ENCODE data around the gene FKBP6.
"Not testable (repeated sequence)": the region's sequence is repeated elsewhere in the genome, so short reads cannot be mapped to it uniquely, and the experiment has no call there.

FKBP6 gene

GRCh38 chr7:73323434-73324080, 4.4 kb upstream of the FKBP6 start:
- H3K4me3 ChIP-seq (ENCODE audit: low read depth in 1 of 5, low read length in 5 of 5), result peak overlapping the region in 2 of 5 donors; percentile 48 to 59
- H3K9me3 ChIP-seq (ENCODE audit: control insufficient read depth in 5 of 5, low read length in 5 of 5); H3K27ac ChIP-seq (ENCODE audit: low read depth, low read length); H3K36me3 ChIP-seq (ENCODE audit: control insufficient read depth in 5 of 5, insufficient read depth in 5 of 5, low read length in 5 of 5); H3K9ac ChIP-seq (ENCODE audit: low read length in 5 of 5); H3K27me3 ChIP-seq (ENCODE audit: control insufficient read depth in 5 of 5, insufficient read depth in 4 of 5, low read length in 5 of 5): not testable (repeated sequence)
- H3K4me1 ChIP-seq (ENCODE audit: control insufficient read depth in 5 of 5, insufficient read depth in 5 of 5, low read length in 5 of 5), result peaks cover 0 to 13% (median 10%) of the 10 kb centered on the region in 5 donors

DNA sequence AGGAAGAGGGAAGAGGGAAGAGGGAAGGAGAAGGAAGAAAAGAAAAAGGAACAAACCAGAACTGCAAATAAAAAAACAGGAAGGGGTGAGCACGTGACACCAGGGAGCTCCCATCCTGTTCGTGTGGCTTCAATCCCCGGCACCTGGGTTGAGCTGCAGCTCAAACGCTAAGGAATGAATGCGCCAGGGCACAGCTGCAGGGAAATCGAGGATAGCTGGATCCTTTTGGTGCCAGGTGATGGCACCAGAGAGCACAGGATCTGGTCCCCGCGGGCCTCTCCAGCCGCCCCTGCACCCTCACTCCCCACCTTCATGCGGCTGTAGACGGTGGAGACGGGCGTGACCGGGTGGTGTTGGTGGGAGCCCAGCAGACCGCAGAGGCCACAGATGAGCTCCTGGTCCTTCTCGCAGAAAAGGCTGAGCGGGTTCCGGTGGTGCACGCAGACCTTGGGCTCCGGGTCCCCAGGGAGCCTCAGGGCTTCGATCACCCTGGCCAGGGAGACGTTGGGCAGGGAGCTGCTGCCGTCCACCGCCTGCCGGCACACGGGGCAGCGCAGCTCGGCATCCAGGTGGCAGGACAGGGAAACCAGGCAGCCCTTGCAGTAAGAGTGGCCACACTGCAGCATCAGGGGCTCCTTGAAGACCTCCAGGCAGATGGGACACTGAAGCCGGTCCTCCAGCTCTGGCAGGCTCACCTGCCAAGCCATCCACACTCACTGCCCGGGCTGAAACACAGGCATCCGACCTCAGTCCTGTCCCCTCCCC, 3.7 kb upstream of the FKBP6 start:
- H3K4me1 ChIP-seq (ENCODE audit: control insufficient read depth in 5 of 5, insufficient read depth in 5 of 5, low read length in 5 of 5), result peaks cover 0 to 13% (median 10%) of the 10 kb centered on the region in 5 donors
- H3K4me3 ChIP-seq (ENCODE audit: low read depth in 1 of 5, low read length in 5 of 5), result peak overlapping the region in 3 of 5 donors; percentile 43 to 59 (median 48)
- H3K27me3 ChIP-seq (ENCODE audit: control insufficient read depth in 5 of 5, insufficient read depth in 4 of 5, low read length in 5 of 5); H3K36me3 ChIP-seq (ENCODE audit: control insufficient read depth in 5 of 5, insufficient read depth in 5 of 5, low read length in 5 of 5); H3K9me3 ChIP-seq (ENCODE audit: control insufficient read depth in 5 of 5, low read length in 5 of 5); H3K27ac ChIP-seq (ENCODE audit: low read depth, low read length): not testable (repeated sequence)
- H3K9ac ChIP-seq (ENCODE audit: low read length in 5 of 5), result peak overlapping the region in 1 of 5 donors; percentile 23

- H3K27ac ChIP-seq (ENCODE audit: low read depth, low read length); H3K36me3 ChIP-seq (ENCODE audit: control insufficient read depth in 5 of 5, insufficient read depth in 5 of 5, low read length in 5 of 5); H3K27me3 ChIP-seq (ENCODE audit: control insufficient read depth in 5 of 5, insufficient read depth in 4 of 5, low read length in 5 of 5); H3K4me3 ChIP-seq (ENCODE audit: low read depth in 1 of 5, low read length in 5 of 5); H3K9me3 ChIP-seq (ENCODE audit: control insufficient read depth in 5 of 5, low read length in 5 of 5); H3K9ac ChIP-seq (ENCODE audit: low read length in 5 of 5): not testable (repeated sequence)
- H3K4me1 ChIP-seq (ENCODE audit: control insufficient read depth in 5 of 5, insufficient read depth in 5 of 5, low read length in 5 of 5), result peaks cover 0 to 18% (median 10%) of the 10 kb centered on the region in 5 donors
Observed at GRCh38 chr7:73325424-73325823, 2.5 kb upstream of the FKBP6 start.

DNA sequence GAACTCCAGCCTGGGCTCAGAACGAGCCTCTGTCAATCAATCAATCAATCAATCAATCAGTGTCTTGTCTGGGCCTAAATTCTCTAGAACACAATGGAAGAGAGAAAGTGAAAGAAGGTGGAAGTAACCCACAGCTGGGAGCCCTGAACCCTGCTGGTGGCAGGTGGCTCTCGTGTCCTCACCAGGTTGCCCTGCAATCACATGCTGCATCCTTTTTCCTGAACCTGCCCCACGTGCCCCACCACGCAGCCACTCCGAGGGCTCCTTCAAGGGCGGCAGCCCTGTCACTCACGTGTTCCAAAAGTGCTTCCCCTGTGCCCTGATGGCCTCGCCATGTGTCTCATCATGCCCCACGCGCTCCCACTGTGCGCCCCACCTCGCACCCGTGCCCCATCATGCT, 512 bp upstream of the FKBP6 start:
- H3K9ac ChIP-seq (ENCODE audit: low read length in 5 of 5); H3K27me3 ChIP-seq (ENCODE audit: control insufficient read depth in 5 of 5, insufficient read depth in 4 of 5, low read length in 5 of 5): not testable (repeated sequence)

GRCh38 chr7:73328696-73329095, 735 bp downstream of the FKBP6 start:
- Histone ChIP-seq H3K4me3 (ENCODE audit: low read depth in 1 of 5, low read length in 5 of 5) (no peak overlapping the region), H3K4me1 (ENCODE audit: control insufficient read depth in 5 of 5, insufficient read depth in 5 of 5, low read length in 5 of 5) (peaks cover 0 to 22% (median 12%) of the 10 kb centered on the region in 5 donors), H3K36me3 (ENCODE audit: control insufficient read depth in 5 of 5, insufficient read depth in 5 of 5, low read length in 5 of 5) (no peaks in the 10 kb centered on the region), H3K27me3 (ENCODE audit: control insufficient read depth in 5 of 5, insufficient read depth in 4 of 5, low read length in 5 of 5) (no peaks in the 10 kb centered on the region), H3K9me3 (ENCODE audit: control insufficient read depth in 5 of 5, low read length in 5 of 5) (no peaks in the 10 kb centered on the region), H3K27ac (ENCODE audit: low read depth, low read length) (no peak overlapping the region), H3K9ac (ENCODE audit: low read length in 5 of 5) (no peak overlapping the region)

More for the DNA sequence above, 512 bp upstream of the FKBP6 start:
- H3K4me1 ChIP-seq (ENCODE audit: control insufficient read depth in 5 of 5, insufficient read depth in 5 of 5, low read length in 5 of 5), result peaks cover 0 to 24% (median 12%) of the 10 kb centered on the region in 5 donors
- not testable (repeated sequence) for H3K27ac ChIP-seq (ENCODE audit: low read depth, low read length); H3K36me3 ChIP-seq (ENCODE audit: control insufficient read depth in 5 of 5, insufficient read depth in 5 of 5, low read length in 5 of 5); H3K9me3 ChIP-seq (ENCODE audit: control insufficient read depth in 5 of 5, low read length in 5 of 5); H3K4me3 ChIP-seq (ENCODE audit: low read depth in 1 of 5, low read length in 5 of 5)

DNA sequence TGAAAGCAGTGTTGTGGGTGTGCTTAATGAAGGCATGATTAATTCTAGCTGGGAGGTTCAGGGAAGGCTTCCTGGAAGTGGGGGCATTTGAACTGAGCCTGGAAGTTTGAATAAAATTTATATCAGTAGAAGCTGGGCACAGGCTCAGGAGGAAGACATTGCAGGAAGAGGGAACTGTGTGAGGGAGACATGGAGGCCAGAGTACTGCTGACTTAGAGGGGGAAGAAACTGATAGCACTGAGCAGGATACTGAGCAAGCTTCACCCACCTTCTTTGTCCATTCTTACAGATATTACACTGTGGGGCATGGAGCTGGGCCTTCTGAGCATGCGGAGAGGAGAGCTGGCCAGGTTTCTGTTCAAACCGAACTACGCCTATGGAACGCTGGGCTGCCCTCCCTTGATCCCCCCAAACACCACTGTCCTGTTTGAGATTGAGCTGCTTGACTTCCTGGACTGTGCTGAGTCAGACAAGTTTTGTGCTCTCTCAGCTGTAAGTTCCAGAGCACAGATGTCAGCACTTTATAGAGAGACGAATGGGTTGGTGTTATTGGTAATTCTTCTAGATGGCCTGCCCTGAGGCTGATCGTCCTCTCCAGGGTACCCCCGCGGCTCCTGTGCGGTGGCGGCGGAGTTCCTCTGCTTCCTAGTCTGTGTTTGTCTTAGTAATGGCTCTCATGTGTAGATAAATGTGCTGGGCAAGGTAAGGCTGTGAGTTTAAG, 2.1 kb downstream of the FKBP6 start:
- H3K27ac ChIP-seq (ENCODE audit: low read depth, low read length), result no peak overlapping the region
- no peaks in the 10 kb centered on the region for H3K9me3 ChIP-seq (ENCODE audit: control insufficient read depth in 5 of 5, low read length in 5 of 5)
- peaks cover 0 to 11% (median 2%) of the 10 kb centered on the region in 5 donors for H3K4me1 ChIP-seq (ENCODE audit: control insufficient read depth in 5 of 5, insufficient read depth in 5 of 5, low read length in 5 of 5)
- no peak overlapping the region for H3K4me3 ChIP-seq (ENCODE audit: low read depth in 1 of 5, low read length in 5 of 5)
- H3K27me3 ChIP-seq (ENCODE audit: control insufficient read depth in 5 of 5, insufficient read depth in 4 of 5, low read length in 5 of 5), result no peaks in the 10 kb centered on the region
- H3K9ac ChIP-seq (ENCODE audit: low read length in 5 of 5), result no peak overlapping the region
- H3K36me3 ChIP-seq (ENCODE audit: control insufficient read depth in 5 of 5, insufficient read depth in 5 of 5, low read length in 5 of 5), result no peaks in the 10 kb centered on the region

GRCh38 chr7:73330772-73331171, 2.8 kb downstream of the FKBP6 start:
- H3K9me3 ChIP-seq (ENCODE audit: control insufficient read depth in 5 of 5, low read length in 5 of 5), result no peaks in the 10 kb centered on the region
- no peaks in the 10 kb centered on the region for H3K36me3 ChIP-seq (ENCODE audit: control insufficient read depth in 5 of 5, insufficient read depth in 5 of 5, low read length in 5 of 5)
- H3K4me1 ChIP-seq (ENCODE audit: control insufficient read depth in 5 of 5, insufficient read depth in 5 of 5, low read length in 5 of 5), result peaks cover 0 to 11% (median 2%) of the 10 kb centered on the region in 5 donors
- H3K9ac ChIP-seq (ENCODE audit: low read length in 5 of 5), result no peak overlapping the region
- H3K4me3 ChIP-seq (ENCODE audit: low read depth in 1 of 5, low read length in 5 of 5), result no peak overlapping the region
- H3K27me3 ChIP-seq (ENCODE audit: control insufficient read depth in 5 of 5, insufficient read depth in 4 of 5, low read length in 5 of 5), result no peaks in the 10 kb centered on the region
- H3K27ac ChIP-seq (ENCODE audit: low read depth, low read length), result no peak overlapping the region

GRCh38 chr7:73332447-73332846, 4.5 kb downstream of the FKBP6 start:
- Histone ChIP-seq H3K4me1 (ENCODE audit: control insufficient read depth in 5 of 5, insufficient read depth in 5 of 5, low read length in 5 of 5) (peaks cover 0 to 11% (median 2%) of the 10 kb centered on the region in 5 donors), H3K4me3 (ENCODE audit: low read depth in 1 of 5, low read length in 5 of 5) (no peak overlapping the region), H3K9ac (ENCODE audit: low read length in 5 of 5) (no peak overlapping the region), H3K36me3 (ENCODE audit: control insufficient read depth in 5 of 5, insufficient read depth in 5 of 5, low read length in 5 of 5) (no peaks in the 10 kb centered on the region), H3K27ac (ENCODE audit: low read depth, low read length) (no peak overlapping the region), H3K27me3 (ENCODE audit: control insufficient read depth in 5 of 5, insufficient read depth in 4 of 5, low read length in 5 of 5) (no peaks in the 10 kb centered on the region), H3K9me3 (ENCODE audit: control insufficient read depth in 5 of 5, low read length in 5 of 5) (no peaks in the 10 kb centered on the region)

- Histone ChIP-seq H3K9ac (ENCODE audit: low read length in 5 of 5) (no peak overlapping the region), H3K27me3 (ENCODE audit: control insufficient read depth in 5 of 5, insufficient read depth in 4 of 5, low read length in 5 of 5) (no peaks in the 10 kb centered on the region), H3K27ac (ENCODE audit: low read depth, low read length) (no peak overlapping the region), H3K4me1 (ENCODE audit: control insufficient read depth in 5 of 5, insufficient read depth in 5 of 5, low read length in 5 of 5) (peaks cover 0 to 9% (median 6%) of the 10 kb centered on the region in 5 donors), H3K4me3 (ENCODE audit: low read depth in 1 of 5, low read length in 5 of 5) (no peak overlapping the region), H3K9me3 (ENCODE audit: control insufficient read depth in 5 of 5, low read length in 5 of 5) (no peaks in the 10 kb centered on the region), H3K36me3 (ENCODE audit: control insufficient read depth in 5 of 5, insufficient read depth in 5 of 5, low read length in 5 of 5) (no peaks in the 10 kb centered on the region)
Observed at GRCh38 chr7:73338321-73338720, 10.4 kb downstream of the FKBP6 start.

DNA sequence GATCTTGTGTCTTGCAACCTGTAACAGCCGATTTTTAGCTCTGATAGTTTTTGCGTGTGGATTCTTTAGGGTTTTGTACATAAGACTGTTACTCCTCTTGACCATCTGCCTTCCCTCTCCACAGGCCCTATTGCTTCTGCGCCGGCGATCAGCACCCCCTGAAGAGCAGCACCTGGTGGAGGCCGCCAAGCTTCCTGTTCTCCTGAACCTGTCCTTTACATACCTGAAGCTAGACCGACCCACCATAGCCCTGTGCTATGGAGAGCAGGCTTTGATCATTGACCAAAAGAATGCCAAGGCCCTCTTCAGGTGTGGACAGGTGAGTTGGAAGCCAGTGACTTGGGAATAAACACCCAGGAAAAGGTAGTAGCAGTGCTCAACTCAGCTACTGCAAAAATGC, 12.6 kb downstream of the FKBP6 start:
- H3K9me3 ChIP-seq (ENCODE audit: control insufficient read depth in 5 of 5, low read length in 5 of 5), result no peaks in the 10 kb centered on the region
- H3K27me3 ChIP-seq (ENCODE audit: control insufficient read depth in 5 of 5, insufficient read depth in 4 of 5, low read length in 5 of 5), result no peaks in the 10 kb centered on the region
- H3K36me3 ChIP-seq (ENCODE audit: control insufficient read depth in 5 of 5, insufficient read depth in 5 of 5, low read length in 5 of 5), result no peaks in the 10 kb centered on the region
- no peak overlapping the region for H3K4me3 ChIP-seq (ENCODE audit: low read depth in 1 of 5, low read length in 5 of 5)
- H3K27ac ChIP-seq (ENCODE audit: low read depth, low read length), result no peak overlapping the region
- peaks cover 0 to 9% (median 6%) of the 10 kb centered on the region in 5 donors for H3K4me1 ChIP-seq (ENCODE audit: control insufficient read depth in 5 of 5, insufficient read depth in 5 of 5, low read length in 5 of 5)
- H3K9ac ChIP-seq (ENCODE audit: low read length in 5 of 5), result no peak overlapping the region
